GM12891 (cell line): Measurements from ENCODE around the gene PPM1H.

Source experiments
- POLR2A ChIP-seq: IDR thresholded peaks from 2 replicates; pipeline ENCODE4 v1.6.1; 2011; ENCODE audit warnings: low read depth, low read length, control low read depth
- POLR2AphosphoS5 ChIP-seq: IDR thresholded peaks from 2 replicates; pipeline ENCODE4 v1.6.1; 2011; ENCODE audit warnings: low read depth, low read length, control low read depth
- POU2F2 ChIP-seq: IDR thresholded peaks from 2 replicates; pipeline ENCODE4 v1.6.1; 2011; ENCODE audit warnings: low read depth, mild to moderate bottlenecking, control low read depth, low read length, moderate library complexity
- SPI1 ChIP-seq: IDR thresholded peaks from 2 replicates; pipeline ENCODE4 v1.6.1; 2011; ENCODE audit warnings: low read depth, low read length, control low read depth
- TAF1 ChIP-seq: IDR thresholded peaks from 2 replicates; pipeline ENCODE4 v1.6.1; 2011; ENCODE audit warnings: low read depth, low read length, control low read depth

- no peak for TF ChIP-seq POLR2A
- TF ChIP-seq POLR2AphosphoS5 = no peak
- no peak for TF ChIP-seq TAF1
- no peak for TF ChIP-seq POU2F2
- no peak for TF ChIP-seq SPI1
Observed at GRCh38 chr12:62971769-62972525, 37.0 kb upstream of the PPM1H start.
